HepG2 (cell line): Measurements from ENCODE around the gene BLOC1S2. TPM values are rescaled to one million over a fixed set of nuclear protein-coding genes. Genes with fewer than 3 reads are reported as not detected.

Experiments
- ASH2L ChIP-seq: fragments of 300-600, 200-600 bp; sonication (generic); IDR thresholded peaks from 2 replicates; pipeline ENCODE4 v1.7.0; 2017; ENCODE audit warnings: low read depth, mild to moderate bottlenecking, moderate library complexity, mixed read lengths, low read length; ENCODE audit not compliant: insufficient read length
- ATRX ChIP-seq: sonication (generic); formaldehyde crosslinking; IDR thresholded peaks from 2 replicates; pipeline ENCODE4 v1.4.0; 2020; ENCODE audit warnings: missing genetic modification reagents, borderline replicate concordance
- EP300 ChIP-seq, 3 experiments: sonication (generic) in 1 of 3; formaldehyde crosslinking in 1 of 3; IDR thresholded peaks; 2 replicates each; pipeline versions ENCODE4 v1.5.1 to v1.6.1; 2011 to 2020; ENCODE audit warnings: low read depth in 2 of 3, low read length in 2 of 3, borderline replicate concordance in 1 of 3, improper control_type of control experiment in 1 of 3, mild to moderate bottlenecking in 1 of 3, missing genetic modification reagents in 1 of 3, moderate library complexity in 1 of 3
- KLF11 ChIP-seq: IDR thresholded peaks from 2 replicates; pipeline ENCODE4 v1.6.1; 2016; ENCODE audit warnings: missing compliant biosample characterization
- KLF16 ChIP-seq, 2 experiments: sonication (generic) in 1 of 2; formaldehyde crosslinking in 1 of 2; IDR thresholded peaks; 2 replicates each; pipeline versions ENCODE4 v1.6.1 to v1.8.0; 2016 to 2023; ENCODE audit warnings: missing genetic modification reagents in 2 of 2, missing compliant biosample characterization in 1 of 2
- STAT5B ChIP-seq: sonication (generic); formaldehyde crosslinking; IDR thresholded peaks from 2 replicates; pipeline ENCODE4 v1.4.0; 2020; ENCODE audit warnings: missing genetic modification reagents
- TBX2 ChIP-seq: sonication (generic); formaldehyde crosslinking; IDR thresholded peaks from 2 replicates; pipeline ENCODE4 v1.5.0; 2020; ENCODE audit warnings: missing genetic modification reagents, mild to moderate bottlenecking, borderline replicate concordance
- ZNF24 ChIP-seq: fragments of 450-650 bp; IDR thresholded peaks from 2 replicates; pipeline ENCODE4 v1.6.1; 2017; ENCODE audit warnings: antibody characterized with exemption, mild to moderate bottlenecking
- ZNF264 ChIP-seq: sonication (generic); formaldehyde crosslinking; IDR thresholded peaks from 2 replicates; pipeline ENCODE4 v1.4.0; 2020; ENCODE audit warnings: missing genetic modification reagents
- ZNF547 ChIP-seq: sonication (generic); formaldehyde crosslinking; IDR thresholded peaks from 2 replicates; pipeline ENCODE4 v1.5.1; 2020; ENCODE audit warnings: mild to moderate bottlenecking, missing genetic modification reagents
- ZNF607 ChIP-seq: sonication (generic); formaldehyde crosslinking; IDR thresholded peaks from 2 replicates; pipeline ENCODE4 v1.5.1; 2020; ENCODE audit warnings: missing genetic modification reagents, mild to moderate bottlenecking, borderline replicate concordance
- ZNF816 ChIP-seq: sonication (generic); formaldehyde crosslinking; IDR thresholded peaks from 2 replicates; pipeline ENCODE4 v1.8.0; 2022; ENCODE audit warnings: missing genetic modification reagents, mild to moderate bottlenecking, borderline replicate concordance
- ZNF878 ChIP-seq: sonication (generic); formaldehyde crosslinking; IDR thresholded peaks from 2 replicates; pipeline ENCODE4 v1.8.1; 2023; ENCODE audit warnings: mild to moderate bottlenecking, missing genetic modification reagents, moderate library complexity
- polyA plus RNA-seq, 8 experiments: library from polyadenylated mRNA; depleted of rRNA in 3 of 8; stranded (reverse) in 7 of 8; unstranded in 1 of 8; fragments of >200 nt; fragmentation: Illumina TruSeq in 4 of 8; extraction: Trizol in 4 of 8; gene quantifications; 2 replicates each; pipeline versions ENCODE4 v1.2.1 to v1.2.3, GENCODE V29; 2011 to 2016; ENCODE audit warnings: low read depth in 4 of 8, missing spikeins in 1 of 8, mixed read lengths in 1 of 8; ENCODE audit not compliant: insufficient read depth in 1 of 8
- total RNA-seq, 5 experiments: library from RNA; depleted of rRNA; stranded (reverse); fragments of >200 nt; fragmentation: Illumina TruSeq; extraction: Trizol; gene quantifications; 2 replicates each; pipeline ENCODE4 v1.2.3, GENCODE V29; 2016; ENCODE audit warnings: low read depth in 1 of 5
- TF ChIP-seq, protein P1 (sequence below): sonication (generic); formaldehyde crosslinking; IDR thresholded peaks from 2 replicates; pipeline ENCODE4 v1.5.1; 2020; ENCODE audit warnings: mild to moderate bottlenecking, missing genetic modification reagents, borderline replicate concordance
- TF ChIP-seq, protein P2 (sequence below): IDR thresholded peaks from 2 replicates; pipeline ENCODE4 v1.6.1; 2016; ENCODE audit warnings: missing compliant biosample characterization, missing genetic modification reagents, borderline replicate concordance
- TF ChIP-seq, protein P3 (sequence below): sonication (generic); formaldehyde crosslinking; IDR thresholded peaks from 2 replicates; pipeline ENCODE4 v1.9.0; 2021; ENCODE audit warnings: missing genetic modification reagents, mild to moderate bottlenecking, borderline replicate concordance

Gene BLOC1S2
- total and polyA plus RNA-seq, 2 of the 13 experiments (the other 11 are each of a cell fraction or from before 2014, with no cell fraction given): 22.3 to 64.4 TPM

DNA sequence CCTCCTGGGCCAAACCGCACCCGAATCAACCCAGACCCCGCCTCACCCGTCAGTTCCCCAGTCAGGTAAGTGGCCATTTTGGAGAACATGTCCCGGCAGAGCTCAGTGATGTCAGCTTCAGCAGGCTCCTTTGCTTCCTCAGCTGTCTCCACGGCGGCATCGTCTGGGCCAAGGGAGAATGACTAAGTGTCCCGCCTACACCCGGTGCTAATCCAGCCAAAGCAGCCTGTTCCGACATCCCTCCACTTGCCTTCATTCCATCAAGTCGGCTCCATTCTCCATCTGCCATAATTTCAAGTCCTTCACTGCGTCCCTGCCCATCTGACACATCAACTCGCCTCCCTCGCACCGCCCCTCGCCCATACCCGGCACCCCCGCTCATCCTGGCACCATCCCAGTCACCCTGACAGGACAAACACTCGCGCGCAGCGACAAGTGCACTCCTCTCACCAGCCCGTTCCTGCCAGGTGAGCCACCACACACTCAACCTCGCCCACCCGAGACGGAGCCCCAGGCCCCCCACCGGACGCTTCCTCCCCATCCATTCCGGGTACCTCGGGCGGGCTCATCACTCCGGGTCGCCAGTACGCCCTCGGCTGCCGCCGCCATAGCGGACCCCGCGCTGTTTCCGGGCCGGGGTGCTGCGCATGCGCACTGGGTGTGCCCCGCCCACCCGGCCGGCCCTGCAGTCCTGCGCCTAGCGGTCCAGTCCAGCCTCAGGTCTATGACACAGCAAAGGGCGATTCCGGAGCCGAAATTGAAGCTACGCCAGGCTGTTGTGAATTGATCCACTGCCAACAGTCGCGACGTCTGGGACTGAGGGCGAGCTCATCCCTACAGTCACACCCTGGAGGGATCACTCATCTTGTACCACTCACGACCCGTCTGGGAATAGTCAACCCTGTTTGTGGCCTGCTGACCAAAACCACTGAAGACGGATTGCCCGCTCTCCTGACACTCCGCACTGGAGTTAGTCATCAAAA lies at the start of gene BLOC1S2 (continued):
- TF ChIP-seq, protein P1, sequence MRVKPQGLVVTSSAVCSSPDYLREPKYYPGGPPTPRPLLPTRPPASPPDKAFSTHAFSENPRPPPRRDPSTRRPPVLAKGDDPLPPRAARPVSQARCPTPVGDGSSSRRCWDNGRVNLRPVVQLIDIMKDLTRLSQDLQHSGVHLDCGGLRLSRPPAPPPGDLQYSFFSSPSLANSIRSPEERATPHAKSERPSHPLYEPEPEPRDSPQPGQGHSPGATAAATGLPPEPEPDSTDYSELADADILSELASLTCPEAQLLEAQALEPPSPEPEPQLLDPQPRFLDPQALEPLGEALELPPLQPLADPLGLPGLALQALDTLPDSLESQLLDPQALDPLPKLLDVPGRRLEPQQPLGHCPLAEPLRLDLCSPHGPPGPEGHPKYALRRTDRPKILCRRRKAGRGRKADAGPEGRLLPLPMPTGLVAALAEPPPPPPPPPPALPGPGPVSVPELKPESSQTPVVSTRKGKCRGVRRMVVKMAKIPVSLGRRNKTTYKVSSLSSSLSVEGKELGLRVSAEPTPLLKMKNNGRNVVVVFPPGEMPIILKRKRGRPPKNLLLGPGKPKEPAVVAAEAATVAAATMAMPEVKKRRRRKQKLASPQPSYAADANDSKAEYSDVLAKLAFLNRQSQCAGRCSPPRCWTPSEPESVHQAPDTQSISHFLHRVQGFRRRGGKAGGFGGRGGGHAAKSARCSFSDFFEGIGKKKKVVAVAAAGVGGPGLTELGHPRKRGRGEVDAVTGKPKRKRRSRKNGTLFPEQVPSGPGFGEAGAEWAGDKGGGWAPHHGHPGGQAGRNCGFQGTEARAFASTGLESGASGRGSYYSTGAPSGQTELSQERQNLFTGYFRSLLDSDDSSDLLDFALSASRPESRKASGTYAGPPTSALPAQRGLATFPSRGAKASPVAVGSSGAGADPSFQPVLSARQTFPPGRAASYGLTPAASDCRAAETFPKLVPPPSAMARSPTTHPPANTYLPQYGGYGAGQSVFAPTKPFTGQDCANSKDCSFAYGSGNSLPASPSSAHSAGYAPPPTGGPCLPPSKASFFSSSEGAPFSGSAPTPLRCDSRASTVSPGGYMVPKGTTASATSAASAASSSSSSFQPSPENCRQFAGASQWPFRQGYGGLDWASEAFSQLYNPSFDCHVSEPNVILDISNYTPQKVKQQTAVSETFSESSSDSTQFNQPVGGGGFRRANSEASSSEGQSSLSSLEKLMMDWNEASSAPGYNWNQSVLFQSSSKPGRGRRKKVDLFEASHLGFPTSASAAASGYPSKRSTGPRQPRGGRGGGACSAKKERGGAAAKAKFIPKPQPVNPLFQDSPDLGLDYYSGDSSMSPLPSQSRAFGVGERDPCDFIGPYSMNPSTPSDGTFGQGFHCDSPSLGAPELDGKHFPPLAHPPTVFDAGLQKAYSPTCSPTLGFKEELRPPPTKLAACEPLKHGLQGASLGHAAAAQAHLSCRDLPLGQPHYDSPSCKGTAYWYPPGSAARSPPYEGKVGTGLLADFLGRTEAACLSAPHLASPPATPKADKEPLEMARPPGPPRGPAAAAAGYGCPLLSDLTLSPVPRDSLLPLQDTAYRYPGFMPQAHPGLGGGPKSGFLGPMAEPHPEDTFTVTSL: no peak
- TF ChIP-seq ZNF816: no peak
- TF ChIP-seq ZNF24: no peak
- TF ChIP-seq ATRX (CRISPR knock-in tag): no peak
- TF ChIP-seq, protein P2, sequence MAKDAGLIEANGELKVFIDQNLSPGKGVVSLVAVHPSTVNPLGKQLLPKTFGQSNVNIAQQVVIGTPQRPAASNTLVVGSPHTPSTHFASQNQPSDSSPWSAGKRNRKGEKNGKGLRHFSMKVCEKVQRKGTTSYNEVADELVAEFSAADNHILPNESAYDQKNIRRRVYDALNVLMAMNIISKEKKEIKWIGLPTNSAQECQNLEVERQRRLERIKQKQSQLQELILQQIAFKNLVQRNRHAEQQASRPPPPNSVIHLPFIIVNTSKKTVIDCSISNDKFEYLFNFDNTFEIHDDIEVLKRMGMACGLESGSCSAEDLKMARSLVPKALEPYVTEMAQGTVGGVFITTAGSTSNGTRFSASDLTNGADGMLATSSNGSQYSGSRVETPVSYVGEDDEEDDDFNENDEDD (CRISPR knock-in tag): peak; percentile 24; the same call in 1 of the 2 replicates
- TF ChIP-seq EP300 (IDR thresholded peaks at IDR 0.05; ENCODE audit: low read depth in 2 of 2, low read length in 2 of 2): peak in 1 of 2 experiments; percentile 10; a peak in 1 of 4 replicates
- TF ChIP-seq EP300 (CRISPR knock-in tag; IDR thresholded peaks at IDR 0.05; ENCODE audit: borderline replicate concordance): 0 out of 2 replicates have a peak, but pooled peaks have one; percentile 9
- TF ChIP-seq TBX2 (CRISPR knock-in tag): peak; percentile 76
- peak; percentile 81 for TF ChIP-seq ZNF264 (CRISPR knock-in tag)
- TF ChIP-seq ZNF607 (CRISPR knock-in tag): no peak
- peak; percentile 64; the same call in 1 of the 2 replicates for TF ChIP-seq ZNF878 (CRISPR knock-in tag)
- 0 out of 2 replicates have a peak, but pooled peaks have one; percentile 53 for TF ChIP-seq KLF11 (CRISPR knock-in tag)
- TF ChIP-seq KLF16 (CRISPR knock-in tag; IDR thresholded peaks at IDR 0.05): peak in 1 of 2 experiments; percentile 54; a peak in 1 of 4 replicates
- TF ChIP-seq ASH2L: peak; percentile 84
- TF ChIP-seq STAT5B (CRISPR knock-in tag): no peak
- TF ChIP-seq, protein P3, sequence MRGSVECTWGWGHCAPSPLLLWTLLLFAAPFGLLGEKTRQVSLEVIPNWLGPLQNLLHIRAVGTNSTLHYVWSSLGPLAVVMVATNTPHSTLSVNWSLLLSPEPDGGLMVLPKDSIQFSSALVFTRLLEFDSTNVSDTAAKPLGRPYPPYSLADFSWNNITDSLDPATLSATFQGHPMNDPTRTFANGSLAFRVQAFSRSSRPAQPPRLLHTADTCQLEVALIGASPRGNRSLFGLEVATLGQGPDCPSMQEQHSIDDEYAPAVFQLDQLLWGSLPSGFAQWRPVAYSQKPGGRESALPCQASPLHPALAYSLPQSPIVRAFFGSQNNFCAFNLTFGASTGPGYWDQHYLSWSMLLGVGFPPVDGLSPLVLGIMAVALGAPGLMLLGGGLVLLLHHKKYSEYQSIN (CRISPR knock-in tag): no peak
- peak; percentile 61; the same call in 1 of the 2 replicates for TF ChIP-seq ZNF547 (CRISPR knock-in tag)
